ENCODE data around the gene TCF19.
"Not testable (repeated sequence)": the region's sequence is repeated elsewhere in the genome, so short reads cannot be mapped to it uniquely, and the experiment has no call there.

DNA sequence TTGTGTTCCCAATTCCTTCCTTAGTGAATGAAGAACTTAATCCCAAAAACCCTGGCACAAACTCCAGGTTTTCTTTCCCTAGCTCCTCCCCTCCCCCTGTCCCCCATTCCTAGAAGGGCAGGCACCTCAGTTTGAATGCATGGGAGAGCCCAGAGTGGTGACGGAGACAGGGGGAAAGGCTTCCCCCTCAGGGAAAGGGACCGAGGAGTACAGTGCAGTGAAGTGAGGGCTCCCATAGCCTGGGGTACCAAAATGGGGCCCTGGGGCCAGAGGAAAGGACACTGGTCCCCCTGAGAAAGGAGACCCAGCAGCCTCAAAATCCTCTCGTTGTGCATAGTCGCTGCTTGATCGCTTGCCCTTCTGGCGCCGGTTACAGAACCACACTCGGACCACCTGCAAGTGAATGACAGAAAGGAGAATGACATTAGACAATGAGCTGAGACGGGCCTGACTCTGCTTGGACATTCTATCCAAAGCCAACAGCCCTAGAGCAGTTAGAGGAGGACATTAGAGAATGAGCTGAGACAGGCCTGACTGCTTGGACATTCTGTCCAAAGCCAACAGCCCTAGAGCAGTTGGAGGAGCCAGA is 6.2 kb downstream of the TCF19 start:
- TF ChIP-seq, protein P1, sequence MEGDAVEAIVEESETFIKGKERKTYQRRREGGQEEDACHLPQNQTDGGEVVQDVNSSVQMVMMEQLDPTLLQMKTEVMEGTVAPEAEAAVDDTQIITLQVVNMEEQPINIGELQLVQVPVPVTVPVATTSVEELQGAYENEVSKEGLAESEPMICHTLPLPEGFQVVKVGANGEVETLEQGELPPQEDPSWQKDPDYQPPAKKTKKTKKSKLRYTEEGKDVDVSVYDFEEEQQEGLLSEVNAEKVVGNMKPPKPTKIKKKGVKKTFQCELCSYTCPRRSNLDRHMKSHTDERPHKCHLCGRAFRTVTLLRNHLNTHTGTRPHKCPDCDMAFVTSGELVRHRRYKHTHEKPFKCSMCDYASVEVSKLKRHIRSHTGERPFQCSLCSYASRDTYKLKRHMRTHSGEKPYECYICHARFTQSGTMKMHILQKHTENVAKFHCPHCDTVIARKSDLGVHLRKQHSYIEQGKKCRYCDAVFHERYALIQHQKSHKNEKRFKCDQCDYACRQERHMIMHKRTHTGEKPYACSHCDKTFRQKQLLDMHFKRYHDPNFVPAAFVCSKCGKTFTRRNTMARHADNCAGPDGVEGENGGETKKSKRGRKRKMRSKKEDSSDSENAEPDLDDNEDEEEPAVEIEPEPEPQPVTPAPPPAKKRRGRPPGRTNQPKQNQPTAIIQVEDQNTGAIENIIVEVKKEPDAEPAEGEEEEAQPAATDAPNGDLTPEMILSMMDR (IDR thresholded peaks at IDR 0.05): not testable (repeated sequence)
- TF ChIP-seq POLR2A (IDR thresholded peaks at IDR 0.05): not testable (repeated sequence)

Measured in right lobe of liver (tissue), 4 donors.